SK-N-SH (cell line): ENCODE results near the gene F2RL1. TPM values are rescaled to one million over a fixed set of nuclear protein-coding genes. Genes with fewer than 3 reads are reported as not detected.
"Not testable (repeated sequence)": the region's sequence is repeated elsewhere in the genome, so short reads cannot be mapped to it uniquely, and the experiment has no call there.

Source experiments
- CTCF ChIA-PET: fragments of 300-600, 350-600 bp; formaldehyde crosslinking; extraction: SDS; loops from one replicate; lab custom pipeline; 2021; lab: Yijun Ruan, JAX
- POLR2A ChIA-PET: fragments of 350-600 bp; sonication (Branson Sonifier 250); formaldehyde crosslinking; extraction: SDS; loops from one replicate; lab custom pipeline; 2020; ENCODE audit warnings: antibody characterized with exemption, inconsistent platforms; lab: Yijun Ruan, JAX
- DNase-seq: peaks from one replicate; pipeline ENCODE4 v3.0.0; 2012
- H2AFZ ChIP-seq: fragments of 200-600 bp; sonication (generic); 2 replicates; pipeline ENCODE4 v1.8.1; 2016; ENCODE audit warnings: antibody characterized with exemption, mild to moderate bottlenecking, low read depth
- H3F3A ChIP-seq: fragments of 200-600 bp; sonication (generic); replicated peaks from 2 replicates; pipeline ENCODE3; 2016; ENCODE audit warnings: antibody characterized with exemption, mild to moderate bottlenecking; ENCODE audit not compliant: insufficient read depth
- H3K27ac ChIP-seq, 2 experiments: fragments of 200-500 bp in 1 of 2; fragments of 200-600 bp in 1 of 2; sonication (Bioruptor generic) in 1 of 2; sonication (generic), shearing (Covaris generic) in 1 of 2; 2 replicates each; pipeline versions ENCODE4 v1.5.1 to v1.6.1; 2014 to 2016; ENCODE audit warnings: low read depth in 2 of 2, inconsistent platforms in 1 of 2, low read length in 1 of 2, mild to moderate bottlenecking in 1 of 2, mixed read lengths in 1 of 2
- H3K27me3 ChIP-seq: fragments of 200-600 bp; sonication (generic), shearing (Covaris generic); 2 replicates; pipeline ENCODE4 v1.6.1; 2016; ENCODE audit warnings: mixed run types; ENCODE audit not compliant: insufficient read depth
- H3K36me3 ChIP-seq, 2 experiments: fragments of 200-500 bp in 1 of 2; fragments of 200-600 bp in 1 of 2; sonication (Bioruptor generic) in 1 of 2; sonication (generic) in 1 of 2; replicated peaks in 1 of 2; 2 replicates each; pipeline versions ENCODE3 to v1.5.1; 2014 to 2016; ENCODE audit warnings: low read length in 1 of 2, mild to moderate bottlenecking in 1 of 2; ENCODE audit not compliant: insufficient read depth in 2 of 2, control insufficient read depth in 1 of 2
- H3K4me1 ChIP-seq, 2 experiments: fragments of 200-500 bp in 1 of 2; fragments of 200-600 bp in 1 of 2; sonication (Bioruptor generic) in 1 of 2; sonication (generic), shearing (Covaris generic) in 1 of 2; 2 replicates each; pipeline versions ENCODE4 v1.5.1 to v1.6.1; 2014 to 2016; ENCODE audit warnings: low read depth in 1 of 2, low read length in 1 of 2, mixed run types in 1 of 2; ENCODE audit not compliant: insufficient read depth in 2 of 2, control insufficient read depth in 1 of 2
- H3K4me2 ChIP-seq: fragments of 200-600 bp; sonication (generic), shearing (Covaris generic); 2 replicates; pipeline ENCODE4 v1.6.1; 2017; ENCODE audit warnings: mixed run types
- H3K4me3 ChIP-seq, 2 experiments: fragments of 200-500 bp in 1 of 2; fragments of 200-600 bp in 1 of 2; sonication (Bioruptor generic) in 1 of 2; sonication (generic), shearing (Covaris generic) in 1 of 2; 2 replicates each; pipeline versions ENCODE4 v1.5.1 to v1.8.1; 2014 to 2016; ENCODE audit warnings: low read depth in 2 of 2, inconsistent platforms in 1 of 2, low read length in 1 of 2, mild to moderate bottlenecking in 1 of 2, mixed read lengths in 1 of 2, moderate library complexity in 1 of 2
- H3K79me2 ChIP-seq: fragments of 200-600 bp; sonication (generic); 2 replicates; pipeline ENCODE4 v1.8.1; 2017; ENCODE audit warnings: mild to moderate bottlenecking; ENCODE audit not compliant: insufficient read depth
- H3K9ac ChIP-seq: fragments of 200-600 bp; sonication (generic); 2 replicates; pipeline ENCODE4 v1.6.1; 2017; ENCODE audit warnings: mixed run types
- H3K9me2 ChIP-seq: fragments of 200-600 bp; sonication (generic); 2 replicates; pipeline ENCODE4 v1.6.1; 2017; ENCODE audit warnings: mixed run types
- H3K9me3 ChIP-seq: fragments of 200-600 bp; sonication (generic); 2 replicates; pipeline ENCODE4 v1.6.1; 2017; ENCODE audit warnings: mixed run types, mild to moderate bottlenecking, moderate library complexity
- H4K20me1 ChIP-seq: fragments of 200-600 bp; sonication (generic); 2 replicates; pipeline ENCODE4 v1.6.1; 2017; ENCODE audit warnings: mild to moderate bottlenecking, mixed run types; ENCODE audit not compliant: insufficient read depth
- FOXM1 ChIP-seq: IDR thresholded peaks from 2 replicates; pipeline ENCODE4 v1.4.0; 2012; ENCODE audit warnings: low read depth, mild to moderate bottlenecking
- JUND ChIP-seq: IDR thresholded peaks from 2 replicates; pipeline ENCODE4 v1.4.0; 2012
- MAX ChIP-seq: IDR thresholded peaks from 2 replicates; pipeline ENCODE4 v1.4.0; 2012; ENCODE audit warnings: low read depth
- MEF2A ChIP-seq: IDR thresholded peaks from 2 replicates; pipeline ENCODE4 v1.4.0; 2012; ENCODE audit warnings: low read depth, borderline replicate concordance
- NFIC ChIP-seq: IDR thresholded peaks from 2 replicates; pipeline ENCODE4 v1.4.0; 2012; ENCODE audit warnings: borderline replicate concordance
- NRF1 ChIP-seq: IDR thresholded peaks from 2 replicates; pipeline ENCODE4 v1.6.1; 2012; ENCODE audit warnings: low read depth, mild to moderate bottlenecking, low read length
- POLR2AphosphoS5 ChIP-seq: IDR thresholded peaks from 2 replicates; pipeline ENCODE4 v1.6.1; 2012; ENCODE audit warnings: low read depth, low read length
- RAD21 ChIP-seq: IDR thresholded peaks from 2 replicates; pipeline ENCODE4 v1.6.1; 2012; ENCODE audit warnings: mild to moderate bottlenecking, low read length
- RCOR1 ChIP-seq: fragments of 150-350 bp; IDR thresholded peaks from 2 replicates; pipeline ENCODE4 v1.6.1; 2017; ENCODE audit warnings: antibody characterized with exemption, low read length
- REST ChIP-seq: IDR thresholded peaks from 2 replicates; pipeline ENCODE4 v1.6.1; 2012; ENCODE audit warnings: mild to moderate bottlenecking, low read depth, low read length, moderate library complexity
- RXRA ChIP-seq: IDR thresholded peaks from 2 replicates; pipeline ENCODE4 v1.4.0; 2012; ENCODE audit warnings: low read depth, mild to moderate bottlenecking, borderline replicate concordance
- SMC3 ChIP-seq: IDR thresholded peaks from 2 replicates; pipeline ENCODE4 v1.6.1; 2012; ENCODE audit warnings: low read depth, low read length, improper control_type of control experiment
- TAF1 ChIP-seq: IDR thresholded peaks from 2 replicates; pipeline ENCODE4 v1.6.1; 2012; ENCODE audit warnings: low read depth, mild to moderate bottlenecking, low read length, moderate library complexity, borderline replicate concordance
- TEAD4 ChIP-seq: IDR thresholded peaks from 2 replicates; pipeline ENCODE4 v1.4.0; 2012; ENCODE audit warnings: mild to moderate bottlenecking, borderline replicate concordance; ENCODE audit not compliant: insufficient read depth
- ZBTB33 ChIP-seq: IDR thresholded peaks from 2 replicates; pipeline ENCODE4 v1.4.0; 2012; ENCODE audit warnings: low read depth, borderline replicate concordance
- WGBS: methylation state at CpG from one replicate; pipeline ENCODE4 v1.1.6; 2017; ENCODE audit warnings: low lambda C conversion rate; 5-methylcytosine and 5-hydroxymethylcytosine counted together
- polyA plus RNA-seq, 3 experiments: library from polyadenylated mRNA; depleted of rRNA; stranded (reverse); fragments of >200 nt; gene quantifications; 2 replicates each; pipeline ENCODE4 v1.2.3, GENCODE V29; 2012
- TF ChIP-seq, protein P1 (sequence below): fragments of 200-600 bp; sonication (generic); IDR thresholded peaks from 2 replicates; pipeline ENCODE4 v1.6.1; 2017; ENCODE audit warnings: antibody characterized with exemption, mild to moderate bottlenecking, moderate library complexity

Gene F2RL1
- polyA plus RNA-seq, 1 of the 3 experiments (the other 2 are of a cell fraction) = 31.3 TPM

- Histone ChIP-seq H3K4me2 (no peak overlapping the region), H3F3A (peaks cover 3% of the 10 kb centered on the region), H4K20me1 (no peaks in the 10 kb centered on the region), H3K36me3 (no peaks in the 10 kb centered on the region), H3K27me3 (no peaks in the 10 kb centered on the region), H3K4me3 (no peak overlapping the region), H3K9me2 (no peaks in the 10 kb centered on the region), H3K79me2 (no peaks in the 10 kb centered on the region), H3K4me1 (no peaks in the 10 kb centered on the region), H3K9me3 (no peaks in the 10 kb centered on the region), H3K9ac (no peak overlapping the region), H3K27ac (no peak overlapping the region), H2AFZ (no peak overlapping the region)
- CTCF ChIA-PET = interaction anchor here (2.0 kb wide), 1 partner anchor 175 kb away, joined by 12 read pairs; no protein-coding TSS in a partner anchor
- POLR2A ChIA-PET = no interaction called here
- no peak for DNase-seq
- WGBS = 85% methylated on average over 2 of the region's 2 CpGs
- no peak for TF ChIP-seq TAF1
- TF ChIP-seq MEF2A = no peak
- TF ChIP-seq NFIC = no peak
- TF ChIP-seq RAD21 = no peak
- TF ChIP-seq ZBTB33 = no peak
- no peak for TF ChIP-seq TEAD4
- no peak for TF ChIP-seq MAX
- TF ChIP-seq SMC3 = no peak
- no peak for TF ChIP-seq NRF1
- TF ChIP-seq FOXM1 = no peak
- TF ChIP-seq POLR2AphosphoS5 = no peak
- TF ChIP-seq JUND = no peak
- TF ChIP-seq, protein P1, sequence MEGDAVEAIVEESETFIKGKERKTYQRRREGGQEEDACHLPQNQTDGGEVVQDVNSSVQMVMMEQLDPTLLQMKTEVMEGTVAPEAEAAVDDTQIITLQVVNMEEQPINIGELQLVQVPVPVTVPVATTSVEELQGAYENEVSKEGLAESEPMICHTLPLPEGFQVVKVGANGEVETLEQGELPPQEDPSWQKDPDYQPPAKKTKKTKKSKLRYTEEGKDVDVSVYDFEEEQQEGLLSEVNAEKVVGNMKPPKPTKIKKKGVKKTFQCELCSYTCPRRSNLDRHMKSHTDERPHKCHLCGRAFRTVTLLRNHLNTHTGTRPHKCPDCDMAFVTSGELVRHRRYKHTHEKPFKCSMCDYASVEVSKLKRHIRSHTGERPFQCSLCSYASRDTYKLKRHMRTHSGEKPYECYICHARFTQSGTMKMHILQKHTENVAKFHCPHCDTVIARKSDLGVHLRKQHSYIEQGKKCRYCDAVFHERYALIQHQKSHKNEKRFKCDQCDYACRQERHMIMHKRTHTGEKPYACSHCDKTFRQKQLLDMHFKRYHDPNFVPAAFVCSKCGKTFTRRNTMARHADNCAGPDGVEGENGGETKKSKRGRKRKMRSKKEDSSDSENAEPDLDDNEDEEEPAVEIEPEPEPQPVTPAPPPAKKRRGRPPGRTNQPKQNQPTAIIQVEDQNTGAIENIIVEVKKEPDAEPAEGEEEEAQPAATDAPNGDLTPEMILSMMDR = no peak
- TF ChIP-seq RXRA = no peak
- no peak for TF ChIP-seq REST
- no peak for TF ChIP-seq RCOR1
Observed at GRCh38 chr5:76776391-76776790, 42.4 kb upstream of the F2RL1 start.

GRCh38 chr5:76780616-76781015 lies 38.2 kb upstream of the F2RL1 start:
- POLR2A ChIA-PET, H3K4me2 ChIP-seq, H3K9me2 ChIP-seq, DNase-seq, CTCF ChIA-PET, H3K36me3 ChIP-seq, H3K9ac ChIP-seq, H4K20me1 ChIP-seq, H3K27me3 ChIP-seq, H2AFZ ChIP-seq, H3K79me2 ChIP-seq, H3K9me3 ChIP-seq, H3K4me3 ChIP-seq, H3K27ac ChIP-seq, H3F3A ChIP-seq, H3K4me1 ChIP-seq: not testable (repeated sequence)
- WGBS = 88% methylated on average over 4 of the region's 4 CpGs
